ENCODE measurements around the gene ELMO1.

GRCh38 chr7:37033141-37033540 lies 415.5 kb downstream of the ELMO1 start:
- no peak for TF ChIP-seq FOXM1 (IDR thresholded peaks at IDR 0.05; ENCODE audit: borderline replicate concordance)
- no peak for TF ChIP-seq CTBP1 (IDR thresholded peaks at IDR 0.05; ENCODE audit: borderline replicate concordance)
- no peak for TF ChIP-seq BHLHE40 (IDR thresholded peaks at IDR 0.05; ENCODE audit: borderline replicate concordance)
- TF ChIP-seq HDGF (IDR thresholded peaks at IDR 0.05; ENCODE audit: borderline replicate concordance) = no peak
- no peak for TF ChIP-seq L3MBTL2 (conservative IDR thresholded peaks at IDR 0.05)
- TF ChIP-seq ELF4 (IDR thresholded peaks at IDR 0.05) = no peak
- no peak for TF ChIP-seq SUZ12 (IDR thresholded peaks at IDR 0.05)
- no peak for TF ChIP-seq TARDBP (IDR thresholded peaks at IDR 0.05)
- TF ChIP-seq NFRKB (IDR thresholded peaks at IDR 0.05) = no peak
- no peak for TF ChIP-seq SP1 (IDR thresholded peaks at IDR 0.05)
- no peak for TF ChIP-seq FOXK2 (IDR thresholded peaks at IDR 0.05)
